ENCODE measurements around the gene ADK. TPM values are rescaled to one million over a fixed set of nuclear protein-coding genes. Genes with fewer than 3 reads are reported as not detected.
"Not testable (repeated sequence)": the region's sequence is repeated elsewhere in the genome, so short reads cannot be mapped to it uniquely, and the experiment has no call there.

ADK gene
- total and polyA plus RNA-seq, 2 experiments from 2014 or later = 46.7 to 53.7 TPM

- 100% methylated on average over 1 of the region's 1 CpG for WGBS (ENCODE audit: low lambda C conversion rate, missing lambda C conversion rate)
These were observed 193.3 kb downstream of the ADK start for GRCh38 chr10:74344306-74344705.

GRCh38 chr10:74347522-74347921 is 196.5 kb downstream of the ADK start:
- 92% methylated on average over 6 of the region's 6 CpGs for WGBS (ENCODE audit: low lambda C conversion rate, missing lambda C conversion rate)
- no peak for DNase-seq (ENCODE audit: low spot score)
- no peak overlapping the region for H3K4me2 ChIP-seq
- no peaks in the 10 kb centered on the region for H3K9me2 ChIP-seq (replicated peaks; ENCODE audit: insufficient read depth)
- no peaks in the 10 kb centered on the region for H3K9me3 ChIP-seq (ENCODE audit: low read depth)
- H4K20me1 ChIP-seq (ENCODE audit: insufficient read depth, poor library complexity, severe bottlenecking) = no peaks in the 10 kb centered on the region
- no peak overlapping the region for H3K4me3 ChIP-seq
- no peaks in the 10 kb centered on the region for H3K79me2 ChIP-seq
- H3K27me3 ChIP-seq = no peaks in the 10 kb centered on the region
- TF ChIP-seq EZH2phosphoT487 (IDR thresholded peaks at IDR 0.05; ENCODE audit: low read depth, severe bottlenecking, unreplicated experiment) (no peak), EZH2 (IDR thresholded peaks at IDR 0.05; ENCODE audit: borderline replicate concordance) (no peak), CTCF (IDR thresholded peaks at IDR 0.05; ENCODE audit: poor library complexity) (no peak)
- H3K36me3 ChIP-seq (replicated peaks; ENCODE audit: insufficient read depth, low read depth) = no peaks in the 10 kb centered on the region
- no peaks in the 10 kb centered on the region for H3K4me1 ChIP-seq (ENCODE audit: insufficient read depth)
- no peak overlapping the region for H2AFZ ChIP-seq
- no peak overlapping the region for H3K27ac ChIP-seq

More at GRCh38 chr10:74344306-74344705, 193.3 kb downstream of the ADK start:
- Histone ChIP-seq H2AFZ (no peak overlapping the region), H3K4me3 (no peak overlapping the region), H4K20me1 (ENCODE audit: insufficient read depth, poor library complexity, severe bottlenecking) (no peaks in the 10 kb centered on the region), H3K27me3 (no peaks in the 10 kb centered on the region), H3K4me1 (ENCODE audit: insufficient read depth) (no peaks in the 10 kb centered on the region), H3K36me3 (replicated peaks; ENCODE audit: insufficient read depth, low read depth) (no peaks in the 10 kb centered on the region), H3K9me3 (ENCODE audit: low read depth) (no peaks in the 10 kb centered on the region), H3K27ac (no peak overlapping the region), H3K4me2 (no peak overlapping the region), H3K9me2 (replicated peaks; ENCODE audit: insufficient read depth) (no peaks in the 10 kb centered on the region), H3K79me2 (no peaks in the 10 kb centered on the region)
- no peak for DNase-seq (ENCODE audit: low spot score)
- TF ChIP-seq EZH2 (IDR thresholded peaks at IDR 0.05; ENCODE audit: borderline replicate concordance) (no peak), CTCF (IDR thresholded peaks at IDR 0.05; ENCODE audit: poor library complexity) (no peak), EZH2phosphoT487 (IDR thresholded peaks at IDR 0.05; ENCODE audit: low read depth, severe bottlenecking, unreplicated experiment) (no peak)

GRCh38 chr10:74353021-74353420 is 202.0 kb downstream of the ADK start:
- 100% methylated on average over 3 of the region's 3 CpGs for WGBS (ENCODE audit: low lambda C conversion rate, missing lambda C conversion rate)
- H3K4me3 ChIP-seq; H4K20me1 ChIP-seq (ENCODE audit: insufficient read depth, poor library complexity, severe bottlenecking); H3K9me2 ChIP-seq (replicated peaks; ENCODE audit: insufficient read depth); H3K9me3 ChIP-seq (ENCODE audit: low read depth); H3K36me3 ChIP-seq (replicated peaks; ENCODE audit: insufficient read depth, low read depth); H3K4me2 ChIP-seq; H2AFZ ChIP-seq; DNase-seq (ENCODE audit: low spot score); H3K27me3 ChIP-seq; H3K4me1 ChIP-seq (ENCODE audit: insufficient read depth); H3K79me2 ChIP-seq; H3K27ac ChIP-seq: not testable (repeated sequence)

GRCh38 chr10:74361678-74362077 is 210.7 kb downstream of the ADK start:
- no peaks in the 10 kb centered on the region for H3K36me3 ChIP-seq (replicated peaks; ENCODE audit: insufficient read depth, low read depth)
- peaks cover 5% of the 10 kb centered on the region for H3K9me3 ChIP-seq (ENCODE audit: low read depth)
- no peak overlapping the region for H3K27ac ChIP-seq
- H3K4me1 ChIP-seq (ENCODE audit: insufficient read depth) = no peaks in the 10 kb centered on the region
- DNase-seq (ENCODE audit: low spot score) = no peak
- H4K20me1 ChIP-seq (ENCODE audit: insufficient read depth, poor library complexity, severe bottlenecking) = no peaks in the 10 kb centered on the region
- TF ChIP-seq EZH2phosphoT487 (IDR thresholded peaks at IDR 0.05; ENCODE audit: low read depth, severe bottlenecking, unreplicated experiment) (no peak), CTCF (IDR thresholded peaks at IDR 0.05; ENCODE audit: poor library complexity) (no peak), EZH2 (IDR thresholded peaks at IDR 0.05; ENCODE audit: borderline replicate concordance) (no peak)
- H3K4me3 ChIP-seq = no peak overlapping the region
- H3K27me3 ChIP-seq = no peaks in the 10 kb centered on the region
- H3K9me2 ChIP-seq (replicated peaks; ENCODE audit: insufficient read depth) = no peaks in the 10 kb centered on the region
- no peak overlapping the region for H2AFZ ChIP-seq
- H3K4me2 ChIP-seq = no peak overlapping the region
- peaks cover 6% of the 10 kb centered on the region for H3K79me2 ChIP-seq
